OCI-LY3 (cell line): ENCODE data around the gene ERICH3.

Source experiments
- H2AFZ ChIP-seq: fragments of 200-600, 300-600 bp; shearing (Covaris generic); 2 replicates; pipeline ENCODE4 v1.6.0; 2014; ENCODE audit warnings: antibody characterized with exemption, low read depth, low read length
- H3K27ac ChIP-seq: fragments of 200-600, 300-600 bp; sonication (generic); 2 replicates; pipeline ENCODE4 v1.5.1; 2014; ENCODE audit warnings: mild to moderate bottlenecking, low read length, moderate library complexity, mixed read lengths
- H3K27me3 ChIP-seq: fragments of 200-600, 300-600 bp; sonication (generic); 2 replicates; pipeline ENCODE4 v1.6.1; 2014; ENCODE audit warnings: low read depth, low read length, mixed read lengths
- H3K36me3 ChIP-seq: fragments of 200-600, 300-600 bp; sonication (generic); replicated peaks from 2 replicates; pipeline ENCODE3; 2014; ENCODE audit warnings: low read depth, low read length, mixed read lengths
- H3K4me1 ChIP-seq: fragments of 300-600, 200-600 bp; sonication (generic); 2 replicates; pipeline ENCODE4 v1.6.1; 2014; ENCODE audit warnings: low read length, mixed read lengths
- H3K4me2 ChIP-seq: fragments of 200-600, 300-600 bp; sonication (generic); 2 replicates; pipeline ENCODE4 v1.6.1; 2014; ENCODE audit warnings: low read length, mixed read lengths
- H3K4me3 ChIP-seq: fragments of 300-600, 200-600 bp; sonication (generic); 2 replicates; pipeline ENCODE4 v1.5.1; 2014; ENCODE audit warnings: antibody characterized with exemption, mild to moderate bottlenecking, low read length, moderate library complexity
- H3K79me2 ChIP-seq: fragments of 300-600, 200-600 bp; shearing (Covaris generic); 2 replicates; pipeline ENCODE4 v1.6.1; 2014; ENCODE audit warnings: mild to moderate bottlenecking, low read length, mixed read lengths
- H3K9ac ChIP-seq: fragments of 300-600, 200-600 bp; shearing (Covaris generic); 2 replicates; pipeline ENCODE4 v1.6.0; 2014; ENCODE audit warnings: mild to moderate bottlenecking, low read length, moderate library complexity
- H3K9me3 ChIP-seq: fragments of 200-600, 300-600 bp; shearing (Covaris generic); 2 replicates; pipeline ENCODE4 v1.6.1; 2014; ENCODE audit warnings: low read length, mixed read lengths; ENCODE audit not compliant: insufficient read depth
- H4K20me1 ChIP-seq: fragments of 200-600, 300-600 bp; sonication (generic); 2 replicates; pipeline ENCODE4 v1.6.1; 2016; ENCODE audit warnings: low read length, mixed read lengths; ENCODE audit not compliant: insufficient read depth
- CTCF ChIP-seq: fragments of 200-600, 300-600 bp; sonication (generic); IDR thresholded peaks from 2 replicates; pipeline ENCODE4 v1.5.1; 2014; ENCODE audit warnings: antibody characterized with exemption, low read length, low read depth
- EZH2phosphoT487 ChIP-seq: fragments of 200-600 bp; shearing (Covaris generic); IDR thresholded peaks from 2 replicates; pipeline ENCODE4 v1.6.1; 2018; ENCODE audit warnings: antibody characterized with exemption, mixed run types, low read depth

Gene ERICH3

GRCh38 chr1:74613894-74614293, 59.7 kb downstream of the ERICH3 start:
- Histone ChIP-seq H4K20me1 (no peaks in the 10 kb centered on the region), H2AFZ (no peak overlapping the region; the same call in 1 of the 2 replicates), H3K4me1 (peaks cover 6% of the 10 kb centered on the region), H3K9me3 (no peaks in the 10 kb centered on the region), H3K4me2 (peak overlapping the region; percentile 28), H3K27me3 (0 out of 2 replicates have a peak, but pooled peaks cover 9% of the 10 kb centered on the region), H3K9ac (no peak overlapping the region), H3K79me2 (no peaks in the 10 kb centered on the region), H3K27ac (no peak overlapping the region), H3K36me3 (no peaks in the 10 kb centered on the region), H3K4me3 (no peak overlapping the region)
- peak; percentile 36; the same call in 1 of the 2 replicates for TF ChIP-seq CTCF
- no peak for TF ChIP-seq EZH2phosphoT487

- TF ChIP-seq EZH2phosphoT487 (no peak), CTCF (no peak)
- Histone ChIP-seq H2AFZ (no peak overlapping the region), H3K36me3 (no peaks in the 10 kb centered on the region), H3K4me3 (no peak overlapping the region), H3K27me3 (0 out of 2 replicates have a peak, but pooled peaks cover 9% of the 10 kb centered on the region), H4K20me1 (no peaks in the 10 kb centered on the region), H3K27ac (no peak overlapping the region), H3K4me2 (no peak overlapping the region), H3K9ac (no peak overlapping the region), H3K79me2 (no peaks in the 10 kb centered on the region), H3K4me1 (peaks cover 6% of the 10 kb centered on the region), H3K9me3 (no peaks in the 10 kb centered on the region)
Measured at GRCh38 chr1:74611887-74612286, 61.7 kb downstream of the ERICH3 start.

- no peaks in the 10 kb centered on the region for H4K20me1 ChIP-seq
- H3K9me3 ChIP-seq = no peaks in the 10 kb centered on the region
- H3K4me2 ChIP-seq = no peak overlapping the region
- no peaks in the 10 kb centered on the region for H3K36me3 ChIP-seq
- TF ChIP-seq CTCF = no peak
- TF ChIP-seq EZH2phosphoT487 = no peak
- 0 out of 2 replicates have a peak, but pooled peaks cover 9% of the 10 kb centered on the region for H3K27me3 ChIP-seq
- H2AFZ ChIP-seq = no peak overlapping the region
- no peak overlapping the region for H3K9ac ChIP-seq
- H3K79me2 ChIP-seq = no peaks in the 10 kb centered on the region
- peaks cover 6% of the 10 kb centered on the region for H3K4me1 ChIP-seq
- H3K27ac ChIP-seq = no peak overlapping the region
- H3K4me3 ChIP-seq = no peak overlapping the region
Measured at GRCh38 chr1:74610961-74611360, 62.6 kb downstream of the ERICH3 start.

GRCh38 chr1:74609810-74610371, 63.7 kb downstream of the ERICH3 start:
- H3K9me3 ChIP-seq = no peaks in the 10 kb centered on the region
- H3K79me2 ChIP-seq = no peaks in the 10 kb centered on the region
- no peak overlapping the region for H2AFZ ChIP-seq
- TF ChIP-seq EZH2phosphoT487 = no peak
- no peak for TF ChIP-seq CTCF
- no peaks in the 10 kb centered on the region for H3K36me3 ChIP-seq
- no peak overlapping the region for H3K4me2 ChIP-seq
- H3K9ac ChIP-seq = no peak overlapping the region
- peaks cover 6% of the 10 kb centered on the region for H3K4me1 ChIP-seq
- 0 out of 2 replicates have a peak, but pooled peaks cover 9% of the 10 kb centered on the region for H3K27me3 ChIP-seq
- H4K20me1 ChIP-seq = no peaks in the 10 kb centered on the region
- no peak overlapping the region for H3K4me3 ChIP-seq
- H3K27ac ChIP-seq = no peak overlapping the region
